ENCODE measurements around the gene VSNL1.

VSNL1 gene

GRCh38 chr2:17646081-17646554 lies 105.6 kb downstream of the VSNL1 start:
- no peak for DNase-seq (ENCODE audit: low read depth)

- DNase-seq (ENCODE audit: low read depth): no peak
Measured at GRCh38 chr2:17646838-17647701, 106.6 kb downstream of the VSNL1 start.

GRCh38 chr2:17648581-17648980 lies 108.1 kb downstream of the VSNL1 start:
- no peak for DNase-seq (ENCODE audit: low read depth)

- no peak for DNase-seq (ENCODE audit: low read depth)
Measured at GRCh38 chr2:17649026-17649425, 108.5 kb downstream of the VSNL1 start.

GRCh38 chr2:17652681-17653394 lies 112.3 kb downstream of the VSNL1 start:
- DNase-seq (ENCODE audit: low read depth): no peak

- DNase-seq (ENCODE audit: low read depth): no peak
Measured at GRCh38 chr2:17657759-17658158, 117.3 kb downstream of the VSNL1 start.

- no peak for DNase-seq (ENCODE audit: low read depth)
Measured at GRCh38 chr2:17658251-17658843, 117.9 kb downstream of the VSNL1 start.

- DNase-seq (ENCODE audit: low read depth): no peak
Measured at GRCh38 chr2:17660219-17660618, 119.7 kb downstream of the VSNL1 start.

GRCh38 chr2:17661460-17661859 lies 121.0 kb downstream of the VSNL1 start:
- DNase-seq (ENCODE audit: low read depth): no peak

GRCh38 chr2:17662723-17663122 lies 122.2 kb downstream of the VSNL1 start:
- DNase-seq (ENCODE audit: low read depth): no peak

- DNase-seq (ENCODE audit: low read depth): no peak
Measured at GRCh38 chr2:17664534-17664933, 124.0 kb downstream of the VSNL1 start.

GRCh38 chr2:17667898-17668297 lies 127.4 kb downstream of the VSNL1 start:
- no peak for DNase-seq (ENCODE audit: low read depth)

- no peak for DNase-seq (ENCODE audit: low read depth)
Measured at GRCh38 chr2:17672583-17673317, 132.3 kb downstream of the VSNL1 start.

GRCh38 chr2:17674817-17675216 lies 134.3 kb downstream of the VSNL1 start:
- DNase-seq (ENCODE audit: low read depth): no peak

GRCh38 chr2:17680119-17680518 lies 139.6 kb downstream of the VSNL1 start:
- DNase-seq (ENCODE audit: low read depth): no peak

- DNase-seq (ENCODE audit: low read depth): no peak
Measured at GRCh38 chr2:17682098-17682857, 141.8 kb downstream of the VSNL1 start.

- no peak for DNase-seq (ENCODE audit: low read depth)
Measured at GRCh38 chr2:17683981-17684380, 143.5 kb downstream of the VSNL1 start.

- DNase-seq (ENCODE audit: low read depth): no peak
Measured at GRCh38 chr2:17688600-17688999, 148.1 kb downstream of the VSNL1 start.

GRCh38 chr2:17689010-17689409 lies 148.5 kb downstream of the VSNL1 start:
- no peak for DNase-seq (ENCODE audit: low read depth)

- no peak for DNase-seq (ENCODE audit: low read depth)
Measured at GRCh38 chr2:17690776-17691175, 150.3 kb downstream of the VSNL1 start.
